NCI-H524 treated with DMSO at 0.1 percent for 48 hours (cell line): ENCODE measurements around the gene SF3A2.

Experiments
- DNase-seq: peaks from one replicate; lab custom pipeline; 2025; lab: John Stamatoyannopoulos, UW

Gene SF3A2

GRCh38 chr19:2253106-2254063 is 16.8 kb downstream of the SF3A2 start:
- no peak for DNase-seq

GRCh38 chr19:2254064-2254872 is 17.6 kb downstream of the SF3A2 start:
- DNase-seq, result no peak

DNA sequence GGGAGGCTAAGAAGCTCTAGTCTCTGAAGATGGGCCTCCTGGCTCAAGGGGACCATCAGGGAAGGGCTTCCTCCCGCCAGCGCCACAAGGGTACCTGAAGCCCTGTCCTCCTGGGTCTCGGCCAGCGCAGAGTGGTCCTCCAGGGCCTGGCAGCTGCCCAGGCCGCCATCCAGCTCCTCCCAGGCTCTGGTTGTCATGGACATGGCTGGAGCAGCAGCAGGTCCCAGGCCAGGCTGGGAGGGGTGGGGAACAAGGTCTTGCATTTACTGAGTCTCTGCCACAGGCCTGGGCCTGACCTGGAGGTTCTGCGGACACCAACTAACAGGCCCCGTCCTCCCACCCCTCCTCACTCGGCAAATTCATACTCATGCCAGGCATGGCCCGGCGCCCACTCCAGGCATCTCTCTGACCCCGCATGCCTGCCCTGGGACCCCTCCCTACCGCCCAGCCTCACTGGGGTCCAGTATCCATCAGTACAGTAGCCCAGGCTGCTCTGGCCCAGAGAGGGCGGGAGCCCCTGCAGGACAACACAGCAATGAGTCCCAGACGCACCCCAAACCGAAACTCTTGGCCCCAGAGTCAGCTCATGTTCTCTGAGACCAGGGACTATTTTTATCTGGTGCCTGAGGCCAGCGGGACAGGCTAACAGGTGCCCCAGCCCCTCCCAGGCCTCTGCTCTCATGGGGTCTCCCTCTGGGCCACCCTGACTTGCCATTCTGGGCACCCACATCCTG is 18.7 kb downstream of the SF3A2 start:
- DNase-seq, result no peak

GRCh38 chr19:2255982-2256685 is 19.5 kb downstream of the SF3A2 start, which contains the start of gene JSRP1:
JSRP1 (minus strand) TSS chr19:2256417; CDS start chr19:2255314, 1,103 bp downstream.
- peak; percentile 68 for DNase-seq

GRCh38 chr19:2259336-2259735 is 22.7 kb downstream of the SF3A2 start:
- no peak for DNase-seq

GRCh38 chr19:2260341-2260805 is 23.7 kb downstream of the SF3A2 start:
- DNase-seq, result no peak

- no peak for DNase-seq
Measured at GRCh38 chr19:2261438-2262172, 25.0 kb downstream of the SF3A2 start.

- DNase-seq, result no peak
Measured at GRCh38 chr19:2266183-2266993, 29.8 kb downstream of the SF3A2 start.

GRCh38 chr19:2268480-2268830 is 31.8 kb downstream of the SF3A2 start:
- DNase-seq, result no peak

DNA sequence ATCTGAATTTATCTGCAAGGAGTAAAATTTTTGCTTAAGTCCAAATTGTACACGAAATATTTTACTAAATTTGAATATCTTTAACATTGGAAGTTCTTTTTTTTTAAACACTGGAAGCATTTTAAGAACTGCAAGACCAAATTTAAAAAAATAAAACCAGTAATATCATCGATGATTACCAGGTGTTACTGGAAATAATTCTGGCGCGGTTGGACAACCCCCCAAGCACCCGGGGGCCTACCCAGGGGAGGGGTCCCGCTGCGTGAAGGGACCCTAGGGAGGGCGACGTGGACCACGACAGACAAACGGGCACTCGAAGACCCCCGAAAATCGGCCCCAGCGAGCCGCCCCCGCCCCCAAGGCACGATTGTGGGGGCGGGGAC is 32.2 kb downstream of the SF3A2 start:
- DNase-seq, result no peak

GRCh38 chr19:2269244-2270156 is 32.9 kb downstream of the SF3A2 start:
- peak; percentile 83 for DNase-seq

DNA sequence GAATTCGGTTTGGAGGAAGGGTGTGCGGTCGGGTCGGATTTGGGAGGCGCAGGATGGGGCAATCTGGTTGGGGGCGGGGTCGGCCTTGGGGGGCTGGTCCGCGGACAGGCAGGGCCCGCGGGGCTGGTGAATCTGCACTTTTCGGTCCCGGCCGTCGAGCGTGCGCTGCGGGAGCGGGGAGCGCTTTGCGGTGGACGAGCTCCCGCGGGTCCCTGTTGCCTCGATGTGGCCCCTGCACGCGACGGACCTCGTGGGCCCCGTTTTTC is 33.5 kb downstream of the SF3A2 start:
- no peak for DNase-seq

GRCh38 chr19:2270423-2271233 is 34.0 kb downstream of the SF3A2 start:
- DNase-seq, result no peak

GRCh38 chr19:2271234-2272103 is 34.8 kb downstream of the SF3A2 start:
- no peak for DNase-seq

DNA sequence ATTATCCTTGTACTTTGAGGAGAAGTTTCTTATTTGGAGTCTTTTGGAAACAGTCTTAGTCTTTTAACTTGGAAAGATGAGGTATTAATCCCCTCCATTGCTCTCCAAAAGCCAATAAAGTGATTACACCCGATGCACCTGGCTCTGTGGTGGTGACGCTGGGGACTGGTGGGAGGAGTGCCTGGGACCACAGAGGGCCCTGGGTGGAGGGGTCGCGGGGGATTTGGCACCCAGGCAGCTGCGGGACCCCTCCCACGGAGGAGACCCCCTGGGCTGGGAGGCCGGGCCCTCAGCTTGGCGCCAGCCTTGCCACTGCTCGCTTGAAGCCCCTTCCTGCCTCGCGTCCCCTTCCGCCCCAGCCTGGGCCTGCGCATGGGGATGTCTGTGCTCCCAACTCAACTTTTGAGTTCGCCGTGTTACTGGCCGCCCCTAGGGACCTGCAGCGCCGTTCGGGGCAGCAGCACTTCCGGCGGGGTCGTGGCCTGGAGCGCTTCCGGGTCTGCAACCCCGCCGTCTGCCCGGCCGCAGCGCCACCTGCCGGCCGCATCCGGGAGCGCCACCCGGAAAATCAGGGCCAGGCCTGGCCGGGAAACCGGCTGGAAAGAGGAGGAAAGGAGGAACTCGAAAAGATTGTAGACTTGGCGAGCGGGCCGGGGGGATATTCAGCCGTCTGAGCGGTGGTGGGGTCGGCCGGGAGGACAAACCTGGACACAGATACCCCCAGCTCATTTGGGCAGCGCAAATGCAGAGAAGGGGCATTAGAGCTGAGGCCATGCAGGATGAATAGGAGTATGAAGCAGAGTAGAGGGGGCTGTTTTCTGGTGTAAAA is 36.9 kb downstream of the SF3A2 start:
- no peak for DNase-seq

- no peak for DNase-seq
Measured at GRCh38 chr19:2274185-2274711, 37.6 kb downstream of the SF3A2 start.
